Panc1 (cell line): Measurements from ENCODE around the gene MEF2D.

Experiments
- POLR2AphosphoS5 ChIP-seq: IDR thresholded peaks from 2 replicates; pipeline ENCODE4 v1.6.1; 2012; ENCODE audit warnings: mild to moderate bottlenecking, low read depth, low read length, moderate library complexity
- SIN3A ChIP-seq: IDR thresholded peaks from 2 replicates; pipeline ENCODE4 v1.6.1; 2012; ENCODE audit warnings: low read depth, mild to moderate bottlenecking, low read length, moderate library complexity, borderline replicate concordance; ENCODE audit not compliant: insufficient read depth
- TCF7L2 ChIP-seq: IDR thresholded peaks from 2 replicates; pipeline ENCODE4 v1.6.1; 2011; ENCODE audit warnings: mild to moderate bottlenecking, low read depth, low read length, inconsistent platforms
- TF ChIP-seq, protein P1 (sequence below): fragments of 450-650 bp; IDR thresholded peaks from 2 replicates; pipeline ENCODE4 v1.5.1; 2017; ENCODE audit warnings: mild to moderate bottlenecking
- TF ChIP-seq, protein P2 (sequence below), 2 experiments: IDR thresholded peaks; 2 replicates each; pipeline ENCODE4 v1.6.1; 2011 to 2012; ENCODE audit warnings: low read depth in 2 of 2, control low read depth in 1 of 2, low read length in 1 of 2, mild to moderate bottlenecking in 1 of 2, moderate library complexity in 1 of 2; ENCODE audit not compliant: insufficient read depth in 1 of 2

DNA sequence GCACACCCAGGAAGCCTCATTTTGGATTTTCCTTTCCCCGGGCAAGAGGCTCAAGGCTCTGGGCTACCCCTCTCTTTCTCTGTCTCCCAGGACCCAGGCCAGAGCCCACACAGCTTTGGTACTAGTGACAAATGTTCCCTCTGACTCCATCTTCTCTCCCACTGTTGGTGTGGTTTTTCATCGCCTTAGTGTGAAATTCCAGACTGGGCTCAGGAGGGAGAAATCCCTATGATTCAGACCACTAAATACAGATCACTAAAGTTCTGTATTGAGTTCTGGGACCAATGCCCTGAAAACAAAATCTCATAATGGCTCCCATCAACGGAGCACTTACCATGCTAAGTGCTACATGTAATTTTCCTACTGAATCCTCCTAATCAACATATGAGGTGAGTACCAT lies 45.7 kb upstream of the MEF2D start:
- TF ChIP-seq, protein P1, sequence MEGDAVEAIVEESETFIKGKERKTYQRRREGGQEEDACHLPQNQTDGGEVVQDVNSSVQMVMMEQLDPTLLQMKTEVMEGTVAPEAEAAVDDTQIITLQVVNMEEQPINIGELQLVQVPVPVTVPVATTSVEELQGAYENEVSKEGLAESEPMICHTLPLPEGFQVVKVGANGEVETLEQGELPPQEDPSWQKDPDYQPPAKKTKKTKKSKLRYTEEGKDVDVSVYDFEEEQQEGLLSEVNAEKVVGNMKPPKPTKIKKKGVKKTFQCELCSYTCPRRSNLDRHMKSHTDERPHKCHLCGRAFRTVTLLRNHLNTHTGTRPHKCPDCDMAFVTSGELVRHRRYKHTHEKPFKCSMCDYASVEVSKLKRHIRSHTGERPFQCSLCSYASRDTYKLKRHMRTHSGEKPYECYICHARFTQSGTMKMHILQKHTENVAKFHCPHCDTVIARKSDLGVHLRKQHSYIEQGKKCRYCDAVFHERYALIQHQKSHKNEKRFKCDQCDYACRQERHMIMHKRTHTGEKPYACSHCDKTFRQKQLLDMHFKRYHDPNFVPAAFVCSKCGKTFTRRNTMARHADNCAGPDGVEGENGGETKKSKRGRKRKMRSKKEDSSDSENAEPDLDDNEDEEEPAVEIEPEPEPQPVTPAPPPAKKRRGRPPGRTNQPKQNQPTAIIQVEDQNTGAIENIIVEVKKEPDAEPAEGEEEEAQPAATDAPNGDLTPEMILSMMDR, result no peak
- no peak for TF ChIP-seq TCF7L2
- TF ChIP-seq, protein P2, sequence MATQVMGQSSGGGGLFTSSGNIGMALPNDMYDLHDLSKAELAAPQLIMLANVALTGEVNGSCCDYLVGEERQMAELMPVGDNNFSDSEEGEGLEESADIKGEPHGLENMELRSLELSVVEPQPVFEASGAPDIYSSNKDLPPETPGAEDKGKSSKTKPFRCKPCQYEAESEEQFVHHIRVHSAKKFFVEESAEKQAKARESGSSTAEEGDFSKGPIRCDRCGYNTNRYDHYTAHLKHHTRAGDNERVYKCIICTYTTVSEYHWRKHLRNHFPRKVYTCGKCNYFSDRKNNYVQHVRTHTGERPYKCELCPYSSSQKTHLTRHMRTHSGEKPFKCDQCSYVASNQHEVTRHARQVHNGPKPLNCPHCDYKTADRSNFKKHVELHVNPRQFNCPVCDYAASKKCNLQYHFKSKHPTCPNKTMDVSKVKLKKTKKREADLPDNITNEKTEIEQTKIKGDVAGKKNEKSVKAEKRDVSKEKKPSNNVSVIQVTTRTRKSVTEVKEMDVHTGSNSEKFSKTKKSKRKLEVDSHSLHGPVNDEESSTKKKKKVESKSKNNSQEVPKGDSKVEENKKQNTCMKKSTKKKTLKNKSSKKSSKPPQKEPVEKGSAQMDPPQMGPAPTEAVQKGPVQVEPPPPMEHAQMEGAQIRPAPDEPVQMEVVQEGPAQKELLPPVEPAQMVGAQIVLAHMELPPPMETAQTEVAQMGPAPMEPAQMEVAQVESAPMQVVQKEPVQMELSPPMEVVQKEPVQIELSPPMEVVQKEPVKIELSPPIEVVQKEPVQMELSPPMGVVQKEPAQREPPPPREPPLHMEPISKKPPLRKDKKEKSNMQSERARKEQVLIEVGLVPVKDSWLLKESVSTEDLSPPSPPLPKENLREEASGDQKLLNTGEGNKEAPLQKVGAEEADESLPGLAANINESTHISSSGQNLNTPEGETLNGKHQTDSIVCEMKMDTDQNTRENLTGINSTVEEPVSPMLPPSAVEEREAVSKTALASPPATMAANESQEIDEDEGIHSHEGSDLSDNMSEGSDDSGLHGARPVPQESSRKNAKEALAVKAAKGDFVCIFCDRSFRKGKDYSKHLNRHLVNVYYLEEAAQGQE (IDR thresholded peaks at IDR 0.05; ENCODE audit: insufficient read depth in 1 of 2, low read depth in 2 of 2, low read length in 1 of 2), result no peak
- no peak for TF ChIP-seq POLR2AphosphoS5
- TF ChIP-seq SIN3A, result no peak
